Measurements from ENCODE around the gene FMN2. TPM values are rescaled to one million over a fixed set of nuclear protein-coding genes. Genes with fewer than 3 reads are reported as not detected.

Gene FMN2
- total and polyA plus RNA-seq, 2 experiments from 2014 or later, result 0.97 TPM; not detected in 1

GRCh38 chr1:240496941-240497340 is 405.3 kb downstream of the FMN2 start:
- Histone ChIP-seq H4K20me1 (ENCODE audit: insufficient read depth, poor library complexity, severe bottlenecking) (no peaks in the 10 kb centered on the region), H3K4me3 (no peak overlapping the region), H3K4me2 (no peak overlapping the region), H3K9me2 (replicated peaks; ENCODE audit: insufficient read depth) (no peaks in the 10 kb centered on the region), H3K9me3 (ENCODE audit: low read depth) (no peaks in the 10 kb centered on the region), H3K27me3 (no peaks in the 10 kb centered on the region), H2AFZ (no peak overlapping the region), H3K79me2 (no peaks in the 10 kb centered on the region), H3K4me1 (ENCODE audit: insufficient read depth) (no peaks in the 10 kb centered on the region), H3K27ac (no peak overlapping the region), H3K36me3 (replicated peaks; ENCODE audit: insufficient read depth, low read depth) (no peaks in the 10 kb centered on the region)
- no peak for TF ChIP-seq EZH2 (IDR thresholded peaks at IDR 0.05; ENCODE audit: borderline replicate concordance)
- TF ChIP-seq, protein P1, sequence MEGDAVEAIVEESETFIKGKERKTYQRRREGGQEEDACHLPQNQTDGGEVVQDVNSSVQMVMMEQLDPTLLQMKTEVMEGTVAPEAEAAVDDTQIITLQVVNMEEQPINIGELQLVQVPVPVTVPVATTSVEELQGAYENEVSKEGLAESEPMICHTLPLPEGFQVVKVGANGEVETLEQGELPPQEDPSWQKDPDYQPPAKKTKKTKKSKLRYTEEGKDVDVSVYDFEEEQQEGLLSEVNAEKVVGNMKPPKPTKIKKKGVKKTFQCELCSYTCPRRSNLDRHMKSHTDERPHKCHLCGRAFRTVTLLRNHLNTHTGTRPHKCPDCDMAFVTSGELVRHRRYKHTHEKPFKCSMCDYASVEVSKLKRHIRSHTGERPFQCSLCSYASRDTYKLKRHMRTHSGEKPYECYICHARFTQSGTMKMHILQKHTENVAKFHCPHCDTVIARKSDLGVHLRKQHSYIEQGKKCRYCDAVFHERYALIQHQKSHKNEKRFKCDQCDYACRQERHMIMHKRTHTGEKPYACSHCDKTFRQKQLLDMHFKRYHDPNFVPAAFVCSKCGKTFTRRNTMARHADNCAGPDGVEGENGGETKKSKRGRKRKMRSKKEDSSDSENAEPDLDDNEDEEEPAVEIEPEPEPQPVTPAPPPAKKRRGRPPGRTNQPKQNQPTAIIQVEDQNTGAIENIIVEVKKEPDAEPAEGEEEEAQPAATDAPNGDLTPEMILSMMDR (IDR thresholded peaks at IDR 0.05; ENCODE audit: poor library complexity), result no peak
- TF ChIP-seq EZH2phosphoT487 (IDR thresholded peaks at IDR 0.05; ENCODE audit: low read depth, severe bottlenecking, unreplicated experiment), result no peak
- no peak for DNase-seq (ENCODE audit: low spot score)
- 89% methylated on average over 5 of the region's 5 CpGs for WGBS (ENCODE audit: low lambda C conversion rate, missing lambda C conversion rate)

GRCh38 chr1:240497908-240498307 is 406.2 kb downstream of the FMN2 start:
- Histone ChIP-seq H4K20me1 (ENCODE audit: insufficient read depth, poor library complexity, severe bottlenecking) (no peaks in the 10 kb centered on the region), H3K79me2 (no peaks in the 10 kb centered on the region), H3K36me3 (replicated peaks; ENCODE audit: insufficient read depth, low read depth) (no peaks in the 10 kb centered on the region), H3K9me3 (ENCODE audit: low read depth) (no peaks in the 10 kb centered on the region), H3K27me3 (no peaks in the 10 kb centered on the region), H2AFZ (no peak overlapping the region), H3K4me3 (no peak overlapping the region), H3K4me1 (ENCODE audit: insufficient read depth) (no peaks in the 10 kb centered on the region), H3K9me2 (replicated peaks; ENCODE audit: insufficient read depth) (no peaks in the 10 kb centered on the region), H3K4me2 (no peak overlapping the region), H3K27ac (no peak overlapping the region)
- TF ChIP-seq EZH2 (IDR thresholded peaks at IDR 0.05; ENCODE audit: borderline replicate concordance) (no peak), EZH2phosphoT487 (IDR thresholded peaks at IDR 0.05; ENCODE audit: low read depth, severe bottlenecking, unreplicated experiment) (no peak)
- TF ChIP-seq, protein P1 (IDR thresholded peaks at IDR 0.05; ENCODE audit: poor library complexity), result no peak
- DNase-seq (ENCODE audit: low spot score), result no peak
- 71% methylated on average over 4 of the region's 4 CpGs for WGBS (ENCODE audit: low lambda C conversion rate, missing lambda C conversion rate)

DNA sequence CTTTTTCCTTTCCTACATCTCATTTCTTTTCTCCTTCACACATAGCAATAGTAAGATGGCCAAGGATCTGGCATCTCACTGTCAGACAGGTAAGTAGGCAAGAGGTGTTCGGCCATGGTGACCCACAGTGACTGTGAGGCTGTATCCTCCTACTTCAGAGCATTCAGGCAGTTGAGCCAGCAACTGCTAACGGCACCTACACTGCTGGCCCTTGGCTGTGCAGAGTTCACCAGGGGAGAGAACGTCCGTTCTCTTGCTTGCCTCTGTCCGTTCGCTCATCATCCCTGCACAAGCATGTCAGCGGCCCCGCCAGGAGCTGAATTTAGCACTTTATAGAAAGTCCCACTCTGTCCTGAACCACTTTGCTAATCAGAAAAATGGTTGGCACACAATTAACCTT is 406.7 kb downstream of the FMN2 start:
- no peaks in the 10 kb centered on the region for H3K4me1 ChIP-seq (ENCODE audit: insufficient read depth)
- H3K9me3 ChIP-seq (ENCODE audit: low read depth), result no peaks in the 10 kb centered on the region
- no peaks in the 10 kb centered on the region for H3K79me2 ChIP-seq
- H3K9me2 ChIP-seq (replicated peaks; ENCODE audit: insufficient read depth), result no peaks in the 10 kb centered on the region
- H3K27me3 ChIP-seq, result no peaks in the 10 kb centered on the region
- TF ChIP-seq EZH2phosphoT487 (IDR thresholded peaks at IDR 0.05; ENCODE audit: low read depth, severe bottlenecking, unreplicated experiment) (no peak), EZH2 (IDR thresholded peaks at IDR 0.05; ENCODE audit: borderline replicate concordance) (no peak)
- TF ChIP-seq, protein P1 (IDR thresholded peaks at IDR 0.05; ENCODE audit: poor library complexity), result no peak
- DNase-seq (ENCODE audit: low spot score), result no peak
- no peaks in the 10 kb centered on the region for H4K20me1 ChIP-seq (ENCODE audit: insufficient read depth, poor library complexity, severe bottlenecking)
- 88% methylated on average over 8 of the region's 8 CpGs for WGBS (ENCODE audit: low lambda C conversion rate, missing lambda C conversion rate)
- no peak overlapping the region for H3K27ac ChIP-seq
- H3K36me3 ChIP-seq (replicated peaks; ENCODE audit: insufficient read depth, low read depth), result no peaks in the 10 kb centered on the region
- no peak overlapping the region for H3K4me2 ChIP-seq
- no peak overlapping the region for H2AFZ ChIP-seq
- H3K4me3 ChIP-seq, result no peak overlapping the region

- Histone ChIP-seq H3K4me1 (ENCODE audit: insufficient read depth) (no peaks in the 10 kb centered on the region), H3K9me2 (replicated peaks; ENCODE audit: insufficient read depth) (no peaks in the 10 kb centered on the region), H2AFZ (no peak overlapping the region), H4K20me1 (ENCODE audit: insufficient read depth, poor library complexity, severe bottlenecking) (no peaks in the 10 kb centered on the region), H3K27ac (no peak overlapping the region), H3K9me3 (ENCODE audit: low read depth) (no peaks in the 10 kb centered on the region), H3K79me2 (no peaks in the 10 kb centered on the region), H3K36me3 (replicated peaks; ENCODE audit: insufficient read depth, low read depth) (no peaks in the 10 kb centered on the region), H3K27me3 (no peaks in the 10 kb centered on the region), H3K4me2 (no peak overlapping the region), H3K4me3 (no peak overlapping the region)
- 65% methylated on average over 2 of the region's 2 CpGs for WGBS (ENCODE audit: low lambda C conversion rate, missing lambda C conversion rate)
- TF ChIP-seq EZH2 (IDR thresholded peaks at IDR 0.05; ENCODE audit: borderline replicate concordance) (no peak), EZH2phosphoT487 (IDR thresholded peaks at IDR 0.05; ENCODE audit: low read depth, severe bottlenecking, unreplicated experiment) (no peak)
- TF ChIP-seq, protein P1 (IDR thresholded peaks at IDR 0.05; ENCODE audit: poor library complexity), result no peak
- DNase-seq (ENCODE audit: low spot score), result no peak
These were observed 407.3 kb downstream of the FMN2 start for GRCh38 chr1:240499012-240499411.
